NCI-H774 (cell line): Measurements from ENCODE around the gene EFNA3.

Experiments
- DNase-seq: peaks from one replicate; lab custom pipeline; 2025; lab: John Stamatoyannopoulos, UW

EFNA3 gene

GRCh38 chr1:155083865-155084721 is 5.5 kb downstream of the EFNA3 start:
- DNase-seq = no peak

GRCh38 chr1:155084722-155085503 is 6.3 kb downstream of the EFNA3 start:
- DNase-seq = peak; percentile 91

GRCh38 chr1:155085504-155086127 is 7.0 kb downstream of the EFNA3 start:
- DNase-seq = no peak

GRCh38 chr1:155086128-155086741 is 7.6 kb downstream of the EFNA3 start:
- peak; percentile 31 for DNase-seq

- no peak for DNase-seq
Measured at GRCh38 chr1:155086856-155087535, 8.4 kb downstream of the EFNA3 start.

GRCh38 chr1:155091071-155092051 is 12.7 kb downstream of the EFNA3 start:
- peak; percentile 61 for DNase-seq

- no peak for DNase-seq
Measured at GRCh38 chr1:155092131-155092530, 13.5 kb downstream of the EFNA3 start.

GRCh38 chr1:155092641-155093040 is 14.0 kb downstream of the EFNA3 start:
- no peak for DNase-seq

GRCh38 chr1:155093911-155094621 is 15.4 kb downstream of the EFNA3 start:
- DNase-seq = no peak

GRCh38 chr1:155094622-155094948 is 15.9 kb downstream of the EFNA3 start:
- DNase-seq = no peak

GRCh38 chr1:155099331-155099730 is 20.7 kb downstream of the EFNA3 start:
- no peak for DNase-seq

GRCh38 chr1:155103325-155103724 is 24.7 kb downstream of the EFNA3 start:
- no peak for DNase-seq

GRCh38 chr1:155104605-155105534 is 26.2 kb downstream of the EFNA3 start:
- DNase-seq = no peak

GRCh38 chr1:155105604-155106011 is 27.0 kb downstream of the EFNA3 start:
- no peak for DNase-seq

GRCh38 chr1:155106862-155107261 is 28.2 kb downstream of the EFNA3 start:
- DNase-seq = no peak

GRCh38 chr1:155107309-155108264 is 28.9 kb downstream of the EFNA3 start:
- DNase-seq = no peak

- no peak for DNase-seq
Measured at GRCh38 chr1:155108296-155108695, 29.7 kb downstream of the EFNA3 start.

GRCh38 chr1:155110381-155110780 is 31.7 kb downstream of the EFNA3 start:
- DNase-seq = no peak
